Cardiac septum (tissue), 1 donor: ENCODE results near the gene CHD1. TPM values are rescaled to one million over a fixed set of nuclear protein-coding genes. Genes with fewer than 3 reads are reported as not detected.
"Not testable (repeated sequence)": the region's sequence is repeated elsewhere in the genome, so short reads cannot be mapped to it uniquely, and the experiment has no call there.

ENCODE experiments used
- DNase-seq: peaks from one replicate; pipeline ENCODE4 v3.0.0-alpha.2; 2020; ENCODE audit warnings: low spot score
- intact Hi-C: fragments of 100-400 bp; cut with DNase I; formaldehyde crosslinking; loops from one replicate; pipeline ENCODE4 v1.14.0; 2022
- long read RNA-seq: library from polyadenylated mRNA; unstranded; transcript quantifications from one replicate; pipeline ENCODE4 v2.0.0, GENCODE V29; 2021
- total RNA-seq: library from RNA; stranded (reverse); fragmentation: NEBNext Ultra II Directional; extraction: Animal tissue kit (Norgen Biotek cat#: 25700); gene quantifications from one replicate; pipeline ENCODE4 v1.2.1, GENCODE V29; 2021
- donor health status: DM: no; HTN: no; CAD: no.

Gene CHD1
- 16.8 TPM for total RNA-seq
- long read RNA-seq, full-length matches to known transcripts: 2 of 21 reads
- long read RNA-seq, partial matches to known transcripts: 16 of 21 reads
- long read RNA-seq, other reads (novel, unspliced or antisense): 3 of 21 reads

GRCh38 chr5:98928873-98929709 is at the start of gene CHD1:
TSS of gene CHD1 (minus strand) at chr5:98929007. CDS start at chr5:98926386, 2,621 bp downstream.
- peak; percentile 97 for DNase-seq
- intact Hi-C loops: loop anchor here (1.0 kb wide), 1 partner anchor 156 kb away; the partner anchor contains the start of gene RGMB

GRCh38 chr5:98978528-98978927 is 49.7 kb upstream of the CHD1 start:
- DNase-seq: no peak
- intact Hi-C loops: no loop called here

DNA sequence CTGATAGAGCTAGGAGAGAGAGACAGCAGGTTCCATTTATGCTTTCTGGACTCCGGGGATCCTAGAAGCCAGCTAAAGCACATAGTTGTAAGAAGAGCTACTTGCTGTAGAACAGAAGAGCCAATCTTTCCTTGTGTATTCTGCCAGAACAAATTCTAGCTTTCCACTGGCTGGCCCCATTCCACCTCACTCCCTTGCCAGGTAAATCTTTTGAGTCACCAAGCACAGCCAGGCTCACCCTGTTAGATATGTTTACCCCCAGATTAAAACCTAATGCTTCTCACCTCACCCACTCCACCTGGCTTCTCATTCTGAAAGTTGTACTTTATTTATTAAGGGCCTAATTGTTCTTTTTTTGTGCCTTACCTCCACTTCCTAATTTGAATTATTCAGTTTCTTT is 48.9 kb upstream of the CHD1 start:
- DNase-seq: no peak
- intact Hi-C loops: no loop called here

DNA sequence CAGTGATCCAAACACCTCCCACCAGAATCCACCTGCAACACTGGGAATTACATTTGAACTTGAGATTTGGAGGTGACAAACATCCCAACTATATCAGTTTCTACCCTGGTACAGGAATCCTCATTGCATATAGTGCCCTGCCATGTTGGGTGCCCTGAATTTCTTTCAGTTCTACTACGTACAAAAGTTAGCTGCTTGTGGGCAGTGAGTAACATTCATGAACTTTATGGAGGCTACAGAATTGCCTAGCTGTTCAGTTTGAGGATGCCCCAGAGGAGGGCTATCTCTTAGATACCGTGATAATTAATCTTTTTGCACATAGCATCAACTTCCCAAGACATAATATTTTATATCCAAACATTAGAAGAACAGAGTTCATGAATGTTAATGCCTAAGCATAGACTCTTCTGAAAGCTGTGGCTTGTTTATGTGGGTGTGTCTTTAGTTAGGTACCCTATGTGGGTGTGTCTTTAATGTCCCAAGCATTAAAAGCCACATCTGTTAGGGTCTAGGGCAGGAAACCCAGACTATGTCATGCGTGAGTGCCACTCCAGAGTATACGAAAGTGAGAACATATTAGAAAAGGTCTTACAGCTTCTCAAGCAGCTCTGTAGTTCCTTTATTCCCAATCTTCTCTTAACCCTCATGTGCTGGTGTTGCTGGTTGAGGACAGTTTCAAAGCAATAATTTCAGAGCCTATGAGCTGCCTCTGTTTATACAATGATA is 47.0 kb upstream of the CHD1 start:
- intact Hi-C loops: no loop called here
- no peak for DNase-seq

- intact Hi-C loops: no loop called here
- DNase-seq: no peak
Observed at GRCh38 chr5:98975223-98975622, 46.4 kb upstream of the CHD1 start.

- intact Hi-C loops: no loop called here
- no peak for DNase-seq
Observed at GRCh38 chr5:98969400-98969799, 40.6 kb upstream of the CHD1 start.

DNA sequence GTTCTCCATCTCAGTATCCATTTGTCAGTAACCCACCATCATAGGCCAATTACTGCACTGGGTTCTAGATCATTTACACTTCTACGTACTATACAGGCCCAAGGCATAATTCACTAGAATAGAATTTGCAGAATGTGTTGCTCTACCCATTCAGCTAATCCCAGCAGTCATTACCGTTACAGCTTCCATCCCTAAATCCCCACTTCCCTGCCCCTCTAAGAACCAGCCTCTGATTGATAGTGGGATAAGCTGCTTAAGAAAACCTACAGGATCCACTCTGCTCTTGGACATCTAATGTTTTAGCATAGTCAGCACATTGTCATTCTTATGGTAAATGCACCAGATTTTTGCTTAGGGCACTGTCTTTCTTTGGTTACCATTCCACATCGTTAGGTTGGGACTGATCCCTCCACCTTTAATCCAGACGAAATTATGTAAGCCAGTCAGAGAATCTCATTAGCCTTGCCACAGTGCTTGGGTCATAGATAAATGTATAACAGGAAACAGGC is 39.3 kb upstream of the CHD1 start:
- DNase-seq: no peak
- intact Hi-C loops: no loop called here

DNA sequence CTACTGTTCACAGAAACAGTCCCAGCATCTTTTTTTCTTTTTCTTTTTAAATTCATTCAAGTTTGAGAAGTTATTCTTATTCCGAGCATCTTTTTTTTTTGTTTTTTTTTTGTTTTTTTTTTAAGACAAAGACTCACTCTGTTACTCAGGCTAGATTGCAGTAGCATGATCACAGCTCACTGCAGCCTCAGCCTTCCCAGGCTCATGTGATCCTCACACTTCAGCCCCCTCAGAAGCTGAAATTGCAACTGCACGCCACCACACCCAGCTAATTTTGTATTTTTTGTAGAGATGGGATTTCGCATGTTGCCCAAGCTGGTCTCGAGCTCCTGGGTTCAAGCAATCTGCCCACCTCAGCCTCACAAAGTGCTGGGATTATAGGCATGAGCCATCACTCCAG is 36.4 kb upstream of the CHD1 start:
- intact Hi-C loops: no loop called here
- no peak for DNase-seq

DNA sequence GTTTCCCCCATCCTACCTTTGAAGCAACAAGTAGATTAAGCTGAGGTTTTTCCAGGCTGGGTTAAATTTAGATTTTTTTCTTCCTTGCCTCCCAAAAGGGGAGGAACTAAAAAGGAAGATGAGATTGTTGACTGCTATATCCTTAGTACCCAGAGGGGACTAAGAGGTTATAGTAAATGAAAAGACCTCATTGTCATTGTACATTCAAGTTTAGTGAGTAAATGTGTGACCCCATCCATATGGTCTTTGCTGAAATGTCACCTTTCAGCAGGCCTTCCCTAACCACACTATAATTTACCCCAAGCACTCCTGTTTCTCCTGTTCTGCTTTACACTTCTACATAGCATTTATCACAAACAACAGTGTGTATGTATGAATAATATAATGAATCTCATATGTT is 35.8 kb upstream of the CHD1 start:
- intact Hi-C loops: no loop called here

GRCh38 chr5:98963019-98963418 is 34.2 kb upstream of the CHD1 start:
- no peak for DNase-seq
- intact Hi-C loops: no loop called here

More for the DNA sequence above, 35.8 kb upstream of the CHD1 start:
- no peak for DNase-seq

DNA sequence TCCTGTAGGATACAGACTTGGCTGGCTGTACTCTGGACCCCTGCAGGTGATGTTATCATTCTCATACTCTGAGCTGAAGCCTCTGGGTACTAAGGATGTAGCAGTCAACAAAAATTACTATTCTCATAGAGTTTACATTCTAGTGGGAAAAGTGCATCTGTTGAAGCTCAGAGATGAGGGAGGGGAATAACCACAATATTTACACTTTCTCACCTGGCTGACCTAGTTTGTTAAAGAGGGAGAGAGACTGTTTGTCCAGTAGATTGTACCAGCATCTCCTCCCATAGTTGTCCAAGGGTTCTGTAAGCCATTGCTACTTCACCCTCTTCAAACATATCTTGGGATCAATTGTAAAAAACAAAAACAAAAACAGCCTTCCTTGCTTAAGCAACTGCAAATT is 33.8 kb upstream of the CHD1 start:
- no peak for DNase-seq
- intact Hi-C loops: no loop called here

GRCh38 chr5:98961665-98962344 is 33.0 kb upstream of the CHD1 start:
- intact Hi-C loops: no loop called here
- no peak for DNase-seq

DNA sequence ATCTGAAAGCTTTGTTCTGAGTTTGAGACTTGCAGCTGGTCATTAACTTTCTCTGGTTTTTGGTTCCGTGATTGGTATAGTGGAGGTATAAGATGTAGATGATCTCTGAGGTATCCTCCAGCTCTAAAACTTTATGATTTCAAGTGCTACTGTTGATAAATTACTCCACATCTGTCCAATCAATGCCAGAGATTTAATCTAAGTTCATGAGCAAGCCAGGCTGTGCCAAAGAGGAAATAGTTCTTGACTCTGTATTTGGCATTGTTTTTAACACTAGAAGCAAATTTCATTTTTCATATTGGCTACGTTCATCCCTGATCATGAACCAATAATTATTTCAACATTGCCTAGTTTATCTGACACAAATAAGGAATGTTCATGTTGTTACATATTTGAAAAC is 28.5 kb upstream of the CHD1 start:
- intact Hi-C loops: no loop called here
- DNase-seq: no peak

DNA sequence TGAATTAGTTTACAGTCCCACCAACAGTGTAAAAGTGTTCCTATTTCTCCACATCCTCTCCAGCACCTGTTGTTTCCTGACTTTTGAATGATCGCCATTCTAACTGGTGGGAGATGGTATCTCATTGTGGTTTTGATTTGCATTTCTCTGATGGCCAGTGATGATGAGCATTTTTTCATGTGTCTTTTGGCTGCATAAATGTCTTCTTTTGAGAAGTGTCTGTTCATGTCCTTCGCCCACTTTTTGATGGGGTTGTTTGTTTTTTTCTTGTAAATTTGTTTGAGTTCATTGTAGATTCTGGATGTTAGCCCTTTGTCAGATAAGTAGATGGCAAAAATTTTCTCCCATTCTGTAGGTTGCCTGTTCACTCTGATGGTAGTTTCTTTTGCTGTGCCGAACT is 27.1 kb upstream of the CHD1 start:
- intact Hi-C loops, DNase-seq: not testable (repeated sequence)

DNA sequence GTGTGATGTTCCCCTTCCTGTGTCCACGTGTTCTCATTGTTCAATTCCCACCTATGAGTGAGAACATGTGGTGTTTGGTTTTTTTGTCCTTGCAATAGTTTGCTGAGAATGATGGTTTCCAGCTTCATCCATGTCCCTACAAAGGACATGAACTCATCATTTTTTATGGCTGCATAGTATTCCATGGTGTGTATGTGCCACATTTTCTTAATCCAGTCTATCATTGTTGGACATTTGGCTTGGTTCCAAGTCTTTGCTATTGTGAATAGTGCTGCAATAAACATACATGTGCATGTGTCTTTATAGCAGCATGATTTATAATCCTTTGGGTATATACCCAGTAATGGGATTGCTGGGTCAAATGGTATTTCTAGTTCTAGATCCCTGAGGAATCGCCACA is 26.7 kb upstream of the CHD1 start:
- intact Hi-C loops, DNase-seq: not testable (repeated sequence)

DNA sequence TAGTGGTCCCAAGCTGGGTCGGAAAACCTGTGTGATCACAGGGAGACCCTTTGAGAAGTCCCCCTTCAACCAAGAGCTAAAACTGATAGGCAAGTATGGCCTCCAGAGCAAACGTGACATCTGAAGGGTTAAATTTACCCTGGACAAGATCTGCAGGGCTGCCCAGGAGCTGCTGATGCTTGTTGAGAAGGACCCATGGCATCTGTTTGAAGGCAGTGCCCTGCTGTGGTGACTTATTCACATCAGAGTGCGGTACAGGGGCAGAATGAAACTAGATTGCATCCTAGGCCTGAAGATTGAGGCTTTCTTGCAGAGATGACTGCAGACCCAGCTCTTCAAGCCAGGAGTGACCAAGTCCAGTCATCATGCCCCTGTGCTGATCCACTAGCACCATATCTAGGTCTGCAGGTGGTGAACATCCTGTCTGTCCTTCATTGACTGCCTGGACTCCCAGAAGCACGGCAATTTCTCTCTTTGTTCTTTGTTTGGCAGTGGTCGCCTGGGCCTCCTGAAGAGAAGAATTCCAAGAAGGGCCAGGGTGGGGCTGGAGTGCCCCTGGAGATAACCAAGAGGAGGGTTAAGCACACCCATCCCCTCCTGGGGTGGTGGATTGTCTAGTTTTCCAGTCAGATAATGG is 25.7 kb upstream of the CHD1 start:
- intact Hi-C loops: no loop called here

DNA sequence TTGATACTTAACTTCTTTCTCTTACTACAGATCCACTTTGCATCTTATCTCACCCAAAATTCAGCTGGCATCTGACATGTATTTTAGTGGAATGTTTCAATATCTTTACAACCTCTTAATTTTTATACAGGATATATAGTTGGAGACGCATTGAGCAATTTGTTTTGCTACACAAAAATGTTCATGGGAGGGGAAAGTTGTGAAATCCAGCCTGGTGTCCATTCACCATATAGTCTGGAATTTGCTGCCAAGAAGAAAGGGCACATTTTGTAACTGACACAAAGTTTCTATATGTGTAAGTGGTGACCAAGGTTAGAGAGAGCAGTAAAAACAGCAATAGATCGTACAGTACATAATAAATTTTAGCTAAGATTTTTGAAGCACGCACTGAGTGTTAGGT is 14.0 kb upstream of the CHD1 start:
- no peak for DNase-seq
- intact Hi-C loops: no loop called here

More for the DNA sequence above, 25.7 kb upstream of the CHD1 start:
- no peak for DNase-seq

- no peak for DNase-seq
- intact Hi-C loops: no loop called here
Observed at GRCh38 chr5:98941131-98941883, 12.5 kb upstream of the CHD1 start.

DNA sequence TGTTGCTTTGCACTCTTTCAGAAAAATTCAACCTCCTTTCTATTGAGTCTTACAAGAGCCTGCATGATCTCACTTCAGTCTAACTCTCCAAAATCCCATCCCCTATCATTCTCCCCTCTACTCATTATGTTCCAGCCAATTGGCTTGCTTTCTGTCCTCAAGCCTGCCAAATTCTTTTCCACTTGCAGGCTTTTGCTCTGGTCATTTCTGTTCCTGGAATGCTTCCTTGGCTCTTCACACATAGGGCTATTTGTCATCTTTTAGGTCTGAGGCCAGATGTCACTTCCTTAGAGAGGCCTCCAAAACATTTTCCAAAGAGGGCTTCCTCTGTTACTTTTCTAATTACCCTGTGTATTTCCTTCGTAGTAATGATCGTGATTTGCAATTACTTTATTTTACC is 11.8 kb upstream of the CHD1 start:
- intact Hi-C loops: no loop called here
- DNase-seq: no peak
